ENCODE results near the gene CIDEB. TPM values are rescaled to one million over a fixed set of nuclear protein-coding genes. Genes with fewer than 3 reads are reported as not detected.

CIDEB gene
- total and polyA plus RNA-seq, 9 of the 15 experiments (the other 6 are each of a cell fraction or from before 2014, with no cell fraction given): 0.03 to 0.35 (median 0.09) TPM; not detected in 3

- TF ChIP-seq FOXP1 (CRISPR knock-in tag; IDR thresholded peaks at IDR 0.05): 0 out of 2 replicates have a peak, but pooled peaks have one; percentile 29
- TF ChIP-seq POLR2H (tag; IDR thresholded peaks at IDR 0.05; ENCODE audit: low read depth): no peak
- TF ChIP-seq ZNF224 (CRISPR knock-in tag; IDR thresholded peaks at IDR 0.05): 0 out of 2 replicates have a peak, but pooled peaks have one; percentile 41
- no peak for TF ChIP-seq TGIF2 (CRISPR knock-in tag; IDR thresholded peaks at IDR 0.05)
- peak; percentile 55; the same call in 1 of the 2 replicates for TF ChIP-seq ATF3 (IDR thresholded peaks at IDR 0.05)
- TF ChIP-seq ATF3 (CRISPR knock-in tag; conservative IDR thresholded peaks at IDR 0.05): no peak
- TF ChIP-seq HDAC3 (IDR thresholded peaks at IDR 0.05; ENCODE audit: borderline replicate concordance, partially characterized antibody): no peak
- TF ChIP-seq ZNF121 (CRISPR knock-in tag; conservative IDR thresholded peaks at IDR 0.05): 0 out of 2 replicates have a peak, but pooled peaks have one; percentile 11
- peak; percentile 70 to 85 (median 72) for TF ChIP-seq CTCF (IDR thresholded peaks at IDR 0.05 in 2 of 3, conservative IDR thresholded peaks at IDR 0.05 in 1 of 3; ENCODE audit: insufficient read depth in 2 of 3, low read depth in 1 of 3, low read length in 3 of 3)
- peak; percentile 63; the same call in 1 of the 2 replicates for TF ChIP-seq CTBP1 (IDR thresholded peaks at IDR 0.05; ENCODE audit: borderline replicate concordance)
- peak; percentile 89 for TF ChIP-seq CEBPG (CRISPR knock-in tag; IDR thresholded peaks at IDR 0.05)
- peak; percentile 79 to 83 for TF ChIP-seq CEBPG (tag; conservative IDR thresholded peaks at IDR 0.05 in 1 of 2, IDR thresholded peaks at IDR 0.05 in 1 of 2)
- peak; percentile 48; the same call in 1 of the 2 replicates for TF ChIP-seq ARID4B (CRISPR knock-in tag; IDR thresholded peaks at IDR 0.05)
- TF ChIP-seq RBFOX2 (IDR thresholded peaks at IDR 0.05; ENCODE audit: low read depth, low read length): peak; percentile 71
- no peak for TF ChIP-seq NCOA2 (IDR thresholded peaks at IDR 0.05; ENCODE audit: partially characterized antibody in 2 of 2)
- 0 out of 2 replicates have a peak, but pooled peaks have one; percentile 68 for TF ChIP-seq ZNF282 (CRISPR knock-in tag; IDR thresholded peaks at IDR 0.05)
- TF ChIP-seq TCF3 (CRISPR knock-in tag; IDR thresholded peaks at IDR 0.05): peak; percentile 63; the same call in 1 of the 2 replicates
- peak; percentile 56; the same call in 1 of the 2 replicates for TF ChIP-seq KAT7 (CRISPR knock-in tag; IDR thresholded peaks at IDR 0.05; ENCODE audit: borderline replicate concordance)
- peak; percentile 40; the same call in 1 of the 2 replicates for TF ChIP-seq KDM2B (CRISPR knock-in tag; IDR thresholded peaks at IDR 0.05)
- TF ChIP-seq PHF8 (IDR thresholded peaks at IDR 0.05; ENCODE audit: borderline replicate concordance, low read length): peak; percentile 14; the same call in 1 of the 2 replicates
Measured at GRCh38 chr14:24332268-24332993, 24.7 kb upstream of the CIDEB start (continued).

All from K562 (cell line).